Measurements from ENCODE around the gene TCF25.
A peak's percentile ranks its signal among the peaks of the same experiment; 100 is the strongest.
"Not testable (repeated sequence)": the region's sequence is repeated elsewhere in the genome, so short reads cannot be mapped to it uniquely, and the experiment has no call there.

The TCF25 gene

GRCh38 chr16:89873109-89873971, at the start of gene TCF25:
TSS of gene TCF25 (plus strand) at chr16:89873592. CDS start at chr16:89873668, 76 bp downstream.
- peak; percentile 86 for DNase-seq

- not testable (repeated sequence) for DNase-seq
Observed at GRCh38 chr16:89823824-89824148, 49.6 kb upstream of the TCF25 start.

GRCh38 chr16:89826531-89827382, 46.6 kb upstream of the TCF25 start:
- no peak for DNase-seq

- no peak for DNase-seq
Observed at GRCh38 chr16:89827383-89828198, 45.8 kb upstream of the TCF25 start.

GRCh38 chr16:89828199-89828869, 45.1 kb upstream of the TCF25 start, which contains the start of gene SPIRE2:
TSS of gene SPIRE2 (plus strand) at chr16:89828475. CDS start at chr16:89828551, 76 bp downstream.
- peak; percentile 47 for DNase-seq

- no peak for DNase-seq
Observed at GRCh38 chr16:89828870-89829629, 44.3 kb upstream of the TCF25 start.

GRCh38 chr16:89829630-89830437, 43.6 kb upstream of the TCF25 start:
- peak; percentile 50 for DNase-seq

- no peak for DNase-seq
Observed at GRCh38 chr16:89831810-89832328, 41.5 kb upstream of the TCF25 start.

- not testable (repeated sequence) for DNase-seq
Observed at GRCh38 chr16:89833664-89834363, 39.6 kb upstream of the TCF25 start.

- not testable (repeated sequence) for DNase-seq
Observed at GRCh38 chr16:89834813-89835363, 38.5 kb upstream of the TCF25 start.

- not testable (repeated sequence) for DNase-seq
Observed at GRCh38 chr16:89836484-89836883, 36.9 kb upstream of the TCF25 start.

- DNase-seq: no peak
Observed at GRCh38 chr16:89837014-89837546, 36.3 kb upstream of the TCF25 start.

GRCh38 chr16:89841275-89841674, 32.1 kb upstream of the TCF25 start:
- DNase-seq: no peak

- DNase-seq: no peak
Observed at GRCh38 chr16:89842471-89843408, 30.7 kb upstream of the TCF25 start.

- DNase-seq: no peak
Observed at GRCh38 chr16:89843409-89844350, 29.7 kb upstream of the TCF25 start.

- no peak for DNase-seq
Observed at GRCh38 chr16:89844739-89845339, 28.6 kb upstream of the TCF25 start.
